Gastroesophageal sphincter (tissue), 3 donors: ENCODE measurements around the gene TMPRSS3.

ENCODE experiments used
- POLR2AphosphoS5 ChIP-seq: sonication (generic); formaldehyde crosslinking; IDR thresholded peaks from one replicate; pipeline ENCODE4 v1.6.1; 2017; ENCODE audit warnings: antibody characterized with exemption
- TF ChIP-seq, protein P1 (sequence below), 4 experiments: fragments of 200-600 bp in 2 of 4; fragments of 450-650 bp in 2 of 4; sonication (generic) in 1 of 4; IDR thresholded peaks; one replicate each; pipeline ENCODE4 v1.5.1; 2017 to 2019; ENCODE audit warnings: antibody characterized with exemption in 4 of 4, mild to moderate bottlenecking in 2 of 4, moderate library complexity in 2 of 4

DNA sequence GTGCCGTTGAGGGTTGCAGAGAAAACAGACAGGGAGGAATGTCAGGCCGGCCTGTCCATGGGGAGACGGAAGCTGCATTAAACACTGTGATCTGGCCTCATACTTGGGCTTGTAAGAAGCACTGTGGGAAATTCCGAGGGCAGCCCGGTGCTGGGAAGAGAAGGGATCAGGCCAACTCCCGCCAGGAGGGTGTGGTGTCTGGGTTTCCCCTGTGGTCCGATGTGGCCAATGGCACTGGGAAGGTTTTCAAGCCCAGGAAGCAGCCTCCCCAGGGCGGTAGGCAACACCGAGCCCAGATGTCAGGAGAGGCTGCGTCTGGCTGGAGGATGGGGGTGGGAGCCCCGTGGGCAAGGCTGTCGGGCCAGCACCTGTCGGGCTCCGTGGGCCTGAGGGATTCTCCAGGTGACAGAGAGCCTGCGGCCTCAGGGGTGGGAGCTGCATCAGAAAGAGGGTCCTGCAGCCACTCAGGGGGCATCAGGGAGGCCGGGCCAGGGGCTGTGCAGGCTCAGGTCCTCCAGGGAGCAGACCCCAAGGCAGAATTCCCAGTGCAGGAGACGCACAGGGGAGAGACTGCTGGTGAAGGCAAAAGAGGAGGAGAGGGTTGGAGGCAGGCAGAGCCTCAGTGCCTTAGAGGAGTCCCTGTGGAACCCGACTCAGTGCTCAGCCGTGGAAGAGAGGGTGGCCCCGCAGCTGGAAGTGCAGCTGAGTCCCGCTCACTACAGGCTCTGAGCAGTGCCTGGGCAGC, 16.2 kb upstream of the TMPRSS3 start:
- TF ChIP-seq POLR2AphosphoS5 = no peak
- TF ChIP-seq, protein P1, sequence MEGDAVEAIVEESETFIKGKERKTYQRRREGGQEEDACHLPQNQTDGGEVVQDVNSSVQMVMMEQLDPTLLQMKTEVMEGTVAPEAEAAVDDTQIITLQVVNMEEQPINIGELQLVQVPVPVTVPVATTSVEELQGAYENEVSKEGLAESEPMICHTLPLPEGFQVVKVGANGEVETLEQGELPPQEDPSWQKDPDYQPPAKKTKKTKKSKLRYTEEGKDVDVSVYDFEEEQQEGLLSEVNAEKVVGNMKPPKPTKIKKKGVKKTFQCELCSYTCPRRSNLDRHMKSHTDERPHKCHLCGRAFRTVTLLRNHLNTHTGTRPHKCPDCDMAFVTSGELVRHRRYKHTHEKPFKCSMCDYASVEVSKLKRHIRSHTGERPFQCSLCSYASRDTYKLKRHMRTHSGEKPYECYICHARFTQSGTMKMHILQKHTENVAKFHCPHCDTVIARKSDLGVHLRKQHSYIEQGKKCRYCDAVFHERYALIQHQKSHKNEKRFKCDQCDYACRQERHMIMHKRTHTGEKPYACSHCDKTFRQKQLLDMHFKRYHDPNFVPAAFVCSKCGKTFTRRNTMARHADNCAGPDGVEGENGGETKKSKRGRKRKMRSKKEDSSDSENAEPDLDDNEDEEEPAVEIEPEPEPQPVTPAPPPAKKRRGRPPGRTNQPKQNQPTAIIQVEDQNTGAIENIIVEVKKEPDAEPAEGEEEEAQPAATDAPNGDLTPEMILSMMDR (IDR thresholded peaks at IDR 0.05) = no peak
